HG03097 (cell line): Measurements from ENCODE around the gene AIMP1.

ENCODE experiments used
- ATAC-seq: cut with Tn5 transposase; IDR thresholded peaks from one replicate; pipeline ENCODE4 v1.9.1; 2021; ENCODE audit not compliant: unreplicated experiment, low FRiP score

The AIMP1 gene

GRCh38 chr4:106343865-106344646 lies 27.7 kb downstream of the AIMP1 start:
- no peak for ATAC-seq

- ATAC-seq = no peak
Measured at GRCh38 chr4:106344647-106344970, 28.3 kb downstream of the AIMP1 start.

- no peak for ATAC-seq
Measured at GRCh38 chr4:106347167-106347566, 30.8 kb downstream of the AIMP1 start.

- no peak for ATAC-seq
Measured at GRCh38 chr4:106351016-106351415, 34.7 kb downstream of the AIMP1 start.

- no peak for ATAC-seq
Measured at GRCh38 chr4:106353786-106354185, 37.4 kb downstream of the AIMP1 start.

GRCh38 chr4:106355193-106355592 lies 38.8 kb downstream of the AIMP1 start:
- ATAC-seq = no peak

- no peak for ATAC-seq
Measured at GRCh38 chr4:106358899-106359298, 42.5 kb downstream of the AIMP1 start.

- ATAC-seq = no peak
Measured at GRCh38 chr4:106362086-106362825, 45.9 kb downstream of the AIMP1 start.

- ATAC-seq = no peak
Measured at GRCh38 chr4:106364282-106364681, 47.9 kb downstream of the AIMP1 start.

- no peak for ATAC-seq
Measured at GRCh38 chr4:106365613-106366012, 49.3 kb downstream of the AIMP1 start.

- no peak for ATAC-seq
Measured at GRCh38 chr4:106366026-106366425, 49.7 kb downstream of the AIMP1 start.

- no peak for ATAC-seq
Measured at GRCh38 chr4:106367072-106367471, 50.7 kb downstream of the AIMP1 start.

- no peak for ATAC-seq
Measured at GRCh38 chr4:106368678-106369077, 52.3 kb downstream of the AIMP1 start, which contains the start of gene GIMD1. Gene GIMD1 (minus strand): TSS chr4:106368778. CDS start chr4:106367435, 1,343 bp downstream.

GRCh38 chr4:106369456-106370060 lies 53.2 kb downstream of the AIMP1 start:
- peak; percentile 60 for ATAC-seq

- ATAC-seq = no peak
Measured at GRCh38 chr4:106370214-106370613, 53.9 kb downstream of the AIMP1 start.

GRCh38 chr4:106371161-106371560 lies 54.8 kb downstream of the AIMP1 start:
- no peak for ATAC-seq

GRCh38 chr4:106373026-106373425 lies 56.7 kb downstream of the AIMP1 start:
- ATAC-seq = no peak

- no peak for ATAC-seq
Measured at GRCh38 chr4:106380179-106380578, 63.8 kb downstream of the AIMP1 start.

- no peak for ATAC-seq
Measured at GRCh38 chr4:106384878-106385277, 68.5 kb downstream of the AIMP1 start.

GRCh38 chr4:106385853-106386393 lies 69.6 kb downstream of the AIMP1 start:
- ATAC-seq = no peak

GRCh38 chr4:106395582-106395981 lies 79.2 kb downstream of the AIMP1 start:
- no peak for ATAC-seq
